RWPE1 (cell line): ENCODE results near the gene EGR4.
A peak's percentile ranks its signal among the peaks of the same experiment; 100 is the strongest.

Experiments used
- CTCF ChIA-PET: fragments of 350-600 bp; sonication (Branson Sonifier 250); formaldehyde crosslinking; extraction: SDS; loops from one replicate; lab custom pipeline; 2021; lab: Yijun Ruan, JAX
- POLR2A ChIA-PET: fragments of 400-600 bp; formaldehyde crosslinking; extraction: SDS; loops from one replicate; lab custom pipeline; 2020; ENCODE audit warnings: antibody characterized with exemption; ENCODE audit not compliant: low non-redundant PET; lab: Yijun Ruan, JAX
- DNase-seq: peaks from one replicate; pipeline ENCODE4 v3.0.0; 2012; ENCODE audit warnings: low spot score
- H3K27ac ChIP-seq: fragments of 450-650 bp; 2 replicates; pipeline ENCODE4 v1.5.1; 2017
- TF ChIP-seq, protein P1 (sequence below): fragments of 450-650 bp; conservative IDR thresholded peaks from 2 replicates; pipeline ENCODE4 v1.5.1; 2017; ENCODE audit warnings: low read depth, mild to moderate bottlenecking

Gene EGR4

DNA sequence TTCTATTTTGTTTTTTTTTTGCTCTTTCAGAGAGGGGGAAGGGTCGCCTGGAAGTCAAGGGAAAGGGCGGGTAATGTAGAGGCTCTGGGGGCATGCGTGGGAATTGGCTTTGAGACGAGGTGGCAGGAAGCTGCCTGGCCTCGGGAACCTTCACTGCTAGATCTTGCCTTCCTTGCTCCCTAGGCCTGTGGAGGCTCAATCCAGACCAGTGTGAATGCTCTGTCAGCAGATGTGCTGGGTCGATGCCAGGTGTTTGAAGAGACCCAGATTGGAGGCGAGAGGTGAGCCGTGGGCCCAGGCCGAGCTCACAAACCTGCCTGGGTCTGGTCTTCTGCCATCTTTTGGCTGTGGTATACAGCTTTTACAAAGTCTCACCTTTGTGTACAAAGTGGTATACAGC lies 43.7 kb downstream of the EGR4 start:
- TF ChIP-seq, protein P1, sequence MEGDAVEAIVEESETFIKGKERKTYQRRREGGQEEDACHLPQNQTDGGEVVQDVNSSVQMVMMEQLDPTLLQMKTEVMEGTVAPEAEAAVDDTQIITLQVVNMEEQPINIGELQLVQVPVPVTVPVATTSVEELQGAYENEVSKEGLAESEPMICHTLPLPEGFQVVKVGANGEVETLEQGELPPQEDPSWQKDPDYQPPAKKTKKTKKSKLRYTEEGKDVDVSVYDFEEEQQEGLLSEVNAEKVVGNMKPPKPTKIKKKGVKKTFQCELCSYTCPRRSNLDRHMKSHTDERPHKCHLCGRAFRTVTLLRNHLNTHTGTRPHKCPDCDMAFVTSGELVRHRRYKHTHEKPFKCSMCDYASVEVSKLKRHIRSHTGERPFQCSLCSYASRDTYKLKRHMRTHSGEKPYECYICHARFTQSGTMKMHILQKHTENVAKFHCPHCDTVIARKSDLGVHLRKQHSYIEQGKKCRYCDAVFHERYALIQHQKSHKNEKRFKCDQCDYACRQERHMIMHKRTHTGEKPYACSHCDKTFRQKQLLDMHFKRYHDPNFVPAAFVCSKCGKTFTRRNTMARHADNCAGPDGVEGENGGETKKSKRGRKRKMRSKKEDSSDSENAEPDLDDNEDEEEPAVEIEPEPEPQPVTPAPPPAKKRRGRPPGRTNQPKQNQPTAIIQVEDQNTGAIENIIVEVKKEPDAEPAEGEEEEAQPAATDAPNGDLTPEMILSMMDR = no peak
- no peak for DNase-seq
- ChIA-PET POLR2A (no interaction called here), CTCF (interaction anchor here (1.0 kb wide), 1 partner anchor 11 kb away, joined by 3 read pairs; no protein-coding TSS in a partner anchor)
- no peak overlapping the region for H3K27ac ChIP-seq

DNA sequence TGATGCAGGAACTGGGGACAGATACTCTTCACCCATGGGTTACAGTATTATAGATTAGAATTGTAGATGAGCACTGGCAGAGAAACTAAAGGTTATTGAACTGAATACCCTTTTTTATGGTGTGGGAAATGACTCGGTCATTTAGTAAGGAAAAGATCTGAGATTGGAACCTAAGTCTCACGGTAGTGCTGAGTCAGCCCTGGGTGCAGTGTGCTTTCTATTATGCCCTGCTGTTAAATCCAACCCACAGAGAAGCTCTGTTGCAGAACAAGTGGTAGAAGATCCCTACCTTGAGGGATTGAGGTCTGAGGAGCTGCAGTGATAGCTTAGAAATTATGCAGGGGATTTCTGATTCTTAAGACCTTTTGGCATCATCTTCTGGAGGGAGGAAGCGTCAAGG lies 46.5 kb downstream of the EGR4 start:
- TF ChIP-seq, protein P1 = no peak
- no peak overlapping the region for H3K27ac ChIP-seq
- DNase-seq = no peak
- CTCF ChIA-PET = interaction anchor here (0.6 to 1.5 kb wide), 2 partner anchors 11 to 28 kb away, joined by 3 to 4 read pairs; no protein-coding TSS in a partner anchor
- POLR2A ChIA-PET = no interaction called here

DNA sequence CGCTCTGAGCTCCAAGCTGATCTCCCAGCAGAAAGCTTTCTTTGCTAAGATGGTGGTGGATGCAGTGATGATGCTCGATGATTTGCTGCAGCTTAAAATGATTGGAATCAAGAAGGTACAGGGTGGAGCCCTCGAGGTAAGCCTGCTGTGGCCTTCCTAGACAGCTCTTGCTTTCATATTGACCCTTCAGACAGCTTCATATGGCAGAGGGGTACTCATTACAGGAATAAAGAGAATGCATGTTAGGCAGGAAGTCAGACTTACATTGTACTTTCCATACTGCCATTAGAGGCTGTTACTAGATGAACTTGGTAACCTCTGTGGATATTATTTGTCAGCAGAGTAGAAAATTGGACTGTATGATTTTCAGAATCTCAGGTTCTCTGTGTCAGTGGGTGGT lies 48.8 kb downstream of the EGR4 start:
- ChIA-PET CTCF (interaction anchor here (0.7 to 1.2 kb wide), 3 partner anchors 22 to 47 kb away, joined by 3 read pairs; no protein-coding TSS in a partner anchor), POLR2A (interaction anchor here (1.8 kb wide), 1 partner anchor 11 kb away, joined by 12 read pairs; the partner anchor contains the start of genes CCT7 and PRADC1)
- no peak for DNase-seq
- TF ChIP-seq, protein P1 = no peak
- H3K27ac ChIP-seq = peak overlapping the region; percentile 68

DNA sequence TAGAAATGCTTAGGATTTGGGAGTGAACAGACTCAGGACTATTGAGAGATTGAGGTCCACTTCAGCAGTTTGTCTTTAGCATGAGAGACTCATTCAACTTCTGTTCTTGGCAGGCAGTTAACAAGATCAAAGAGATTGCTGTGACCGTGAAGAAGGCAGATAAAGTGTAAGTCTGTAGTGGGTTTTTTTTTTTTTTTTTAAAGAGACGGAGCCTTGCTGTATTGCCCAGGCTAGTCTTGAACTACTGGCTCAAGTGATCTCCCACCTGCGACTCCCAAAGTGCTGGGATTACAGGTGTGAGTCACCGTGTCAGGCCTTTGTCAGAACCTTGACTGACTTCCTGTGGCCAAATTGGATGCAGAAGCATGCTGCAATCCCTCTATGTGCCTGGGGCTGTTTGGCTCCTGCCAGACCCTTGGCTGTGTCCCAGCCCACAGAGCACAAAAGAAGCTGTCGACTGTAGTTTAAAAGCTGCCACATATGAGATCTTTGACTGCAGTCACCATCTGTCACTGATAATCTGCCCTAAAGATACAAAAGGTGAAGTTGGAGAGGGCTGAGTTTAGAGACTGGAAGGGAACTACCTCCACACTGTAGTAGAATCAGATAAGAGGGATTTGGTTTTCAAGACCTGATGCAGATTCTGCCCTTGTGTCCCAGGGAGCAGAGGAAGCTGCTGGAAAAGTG lies 49.3 kb downstream of the EGR4 start:
- DNase-seq = peak; percentile 81
- ChIA-PET CTCF (interaction anchor here (0.7 to 1.2 kb wide), 3 partner anchors 22 to 47 kb away, joined by 3 read pairs; no protein-coding TSS in a partner anchor), POLR2A (interaction anchor here (1.8 kb wide), 1 partner anchor 10 kb away, joined by 12 read pairs; the partner anchor contains the start of genes CCT7 and PRADC1)
- TF ChIP-seq, protein P1 = no peak
- H3K27ac ChIP-seq = peak overlapping the region; percentile 68
